GM12878 (cell line): Measurements from ENCODE around the gene TMEM232. TPM values are rescaled to one million over a fixed set of nuclear protein-coding genes. Genes with fewer than 3 reads are reported as not detected.

Experiments used
- BMI1 ChIP-seq: fragments of 450-650 bp; IDR thresholded peaks from 2 replicates; pipeline ENCODE4 v1.6.1; 2016; ENCODE audit warnings: mild to moderate bottlenecking, moderate library complexity, borderline replicate concordance
- CBX3 ChIP-seq: fragments of 200-600 bp; sonication (generic); IDR thresholded peaks from 2 replicates; pipeline ENCODE4 v1.6.1; 2016; ENCODE audit warnings: low read depth, borderline replicate concordance
- CHD4 ChIP-seq: fragments of 200-600 bp; sonication (generic); IDR thresholded peaks from 2 replicates; pipeline ENCODE4 v1.6.1; 2016; ENCODE audit warnings: mild to moderate bottlenecking
- DPF2 ChIP-seq: fragments of 450-650 bp; IDR thresholded peaks from 2 replicates; pipeline ENCODE4 v1.6.1; 2017; ENCODE audit warnings: mild to moderate bottlenecking
- EED ChIP-seq: sonication (generic); IDR thresholded peaks from 2 replicates; pipeline ENCODE4 v1.6.1; 2016; ENCODE audit warnings: antibody characterized with exemption, low read depth
- EP300 ChIP-seq, 2 experiments: fragments of 150-350 bp in 1 of 2; IDR thresholded peaks; 2 replicates each; pipeline ENCODE4 v1.6.1; 2011 to 2012; ENCODE audit warnings: low read depth in 2 of 2, low read length in 2 of 2, borderline replicate concordance in 1 of 2, improper control_type of control experiment in 1 of 2, inconsistent platforms in 1 of 2; ENCODE audit not compliant: control insufficient read depth in 1 of 2
- ESRRA ChIP-seq: IDR thresholded peaks from 2 replicates; pipeline ENCODE4 v1.6.1; 2012; ENCODE audit warnings: mild to moderate bottlenecking, low read length, improper control_type of control experiment
- EZH2 ChIP-seq: IDR thresholded peaks from 2 replicates; pipeline ENCODE4 v1.6.1; 2012; ENCODE audit warnings: low read depth, mild to moderate bottlenecking, control low read depth, inconsistent platforms, low read length, borderline replicate concordance; ENCODE audit not compliant: control insufficient read depth
- KAT2A ChIP-seq: conservative IDR thresholded peaks from 2 replicates; pipeline ENCODE4 v1.6.1; 2011; ENCODE audit warnings: low read depth, low read length; ENCODE audit not compliant: control insufficient read depth
- KLF5 ChIP-seq: fragments of 450-650 bp; IDR thresholded peaks from 2 replicates; pipeline ENCODE4 v1.6.1; 2014; ENCODE audit warnings: mild to moderate bottlenecking; ENCODE audit not compliant: partially characterized antibody
- MEF2A ChIP-seq: IDR thresholded peaks from 2 replicates; pipeline ENCODE4 v1.6.1; 2011; ENCODE audit warnings: low read depth, mild to moderate bottlenecking, low read length, moderate library complexity; ENCODE audit not compliant: insufficient read depth
- MTA3 ChIP-seq: IDR thresholded peaks from 2 replicates; pipeline ENCODE4 v1.6.1; 2012; ENCODE audit warnings: low read length, inconsistent platforms, borderline replicate concordance
- NBN ChIP-seq: fragments of 450-650 bp; IDR thresholded peaks from 2 replicates; pipeline ENCODE4 v1.6.1; 2016
- NRF1 ChIP-seq: conservative IDR thresholded peaks from 2 replicates; pipeline ENCODE4 v1.6.1; 2011; ENCODE audit warnings: mild to moderate bottlenecking, low read depth, low read length, improper control_type of control experiment
- POLR2AphosphoS5 ChIP-seq: IDR thresholded peaks from 2 replicates; pipeline ENCODE4 v1.6.1; 2011; ENCODE audit warnings: mild to moderate bottlenecking, low read length, inconsistent platforms
- POU2F2 ChIP-seq: IDR thresholded peaks from 3 replicates; pipeline ENCODE4 v1.6.1; 2011; ENCODE audit warnings: low read depth, mild to moderate bottlenecking, low read length, borderline replicate concordance
- RBBP5 ChIP-seq: fragments of 200-600 bp; sonication (generic); conservative IDR thresholded peaks from 2 replicates; pipeline ENCODE4 v1.6.1; 2016
- RELA ChIP-seq: fragments of 450-650 bp; IDR thresholded peaks from 2 replicates; pipeline ENCODE4 v1.8.0; 2014; ENCODE audit warnings: borderline replicate concordance; ENCODE audit not compliant: partially characterized antibody
- SIN3A ChIP-seq: IDR thresholded peaks from 2 replicates; pipeline ENCODE4 v1.6.1; 2012; ENCODE audit warnings: low read depth, low read length, improper control_type of control experiment
- SIX5 ChIP-seq: IDR thresholded peaks from 2 replicates; pipeline ENCODE4 v1.6.1; 2011; ENCODE audit warnings: mild to moderate bottlenecking, low read depth, low read length, moderate library complexity; ENCODE audit not compliant: severe bottlenecking
- SPI1 ChIP-seq: IDR thresholded peaks from 2 replicates; pipeline ENCODE4 v1.6.1; 2011; ENCODE audit warnings: low read depth, mild to moderate bottlenecking, low read length, moderate library complexity, borderline replicate concordance; ENCODE audit not compliant: insufficient read depth
- ZBED1 ChIP-seq: IDR thresholded peaks from 2 replicates; pipeline ENCODE4 v1.6.1; 2016; ENCODE audit warnings: borderline replicate concordance
- polyA plus RNA-seq, 11 experiments: library from polyadenylated mRNA; depleted of rRNA in 4 of 11; unstranded in 6 of 11; stranded (reverse) in 5 of 11; fragments of >200 nt; fragmentation: Nextera tagmentation in 4 of 11; fragmentation: Illumina TruSeq in 1 of 11; extraction: Ambion mirVana in 4 of 11; extraction: Trizol in 1 of 11; gene quantifications; 1 replicate in 1 of 11; 2 replicates in 10 of 11; pipeline versions ENCODE4 v1.2.1 to v1.2.3, GENCODE V29; 2011 to 2016; ENCODE audit warnings: inconsistent platforms in 2 of 11, missing spikeins in 2 of 11, low read depth in 1 of 11
- total RNA-seq, 4 experiments: library from RNA; depleted of rRNA in 3 of 4; stranded (reverse); fragments of >200 nt in 3 of 4; fragmentation: Illumina TruSeq in 1 of 4; extraction: Trizol in 1 of 4; gene quantifications; 2 replicates each; pipeline versions ENCODE4 v1.2.1 to v1.2.3, GENCODE V29; 2013 to 2021
- TF ChIP-seq, protein P1 (sequence below): IDR thresholded peaks from 2 replicates; pipeline ENCODE4 v1.6.1; 2011; ENCODE audit warnings: mild to moderate bottlenecking, low read depth, low read length, moderate library complexity; ENCODE audit not compliant: insufficient replicate concordance
- TF ChIP-seq, protein P2 (sequence below): fragments of 450-650 bp; IDR thresholded peaks from 2 replicates; pipeline ENCODE4 v1.6.1; 2018; ENCODE audit warnings: borderline replicate concordance, mild to moderate bottlenecking; ENCODE audit not compliant: partially characterized antibody
- TF ChIP-seq, protein P3 (sequence below): IDR thresholded peaks from 2 replicates; pipeline ENCODE4 v1.6.1; 2012; ENCODE audit warnings: low read depth, low read length, improper control_type of control experiment
- TF ChIP-seq, protein P4 (sequence below): IDR thresholded peaks from 2 replicates; pipeline ENCODE4 v1.6.1; 2011; ENCODE audit warnings: low read depth, mild to moderate bottlenecking, low read length, moderate library complexity, borderline replicate concordance; ENCODE audit errors: extremely low read depth

TMEM232 gene
- total and polyA plus RNA-seq, 10 of the 15 experiments (the other 5 are each of a cell fraction or from before 2014, with no cell fraction given), result 0.29 to 1.3 (median 0.91) TPM

DNA sequence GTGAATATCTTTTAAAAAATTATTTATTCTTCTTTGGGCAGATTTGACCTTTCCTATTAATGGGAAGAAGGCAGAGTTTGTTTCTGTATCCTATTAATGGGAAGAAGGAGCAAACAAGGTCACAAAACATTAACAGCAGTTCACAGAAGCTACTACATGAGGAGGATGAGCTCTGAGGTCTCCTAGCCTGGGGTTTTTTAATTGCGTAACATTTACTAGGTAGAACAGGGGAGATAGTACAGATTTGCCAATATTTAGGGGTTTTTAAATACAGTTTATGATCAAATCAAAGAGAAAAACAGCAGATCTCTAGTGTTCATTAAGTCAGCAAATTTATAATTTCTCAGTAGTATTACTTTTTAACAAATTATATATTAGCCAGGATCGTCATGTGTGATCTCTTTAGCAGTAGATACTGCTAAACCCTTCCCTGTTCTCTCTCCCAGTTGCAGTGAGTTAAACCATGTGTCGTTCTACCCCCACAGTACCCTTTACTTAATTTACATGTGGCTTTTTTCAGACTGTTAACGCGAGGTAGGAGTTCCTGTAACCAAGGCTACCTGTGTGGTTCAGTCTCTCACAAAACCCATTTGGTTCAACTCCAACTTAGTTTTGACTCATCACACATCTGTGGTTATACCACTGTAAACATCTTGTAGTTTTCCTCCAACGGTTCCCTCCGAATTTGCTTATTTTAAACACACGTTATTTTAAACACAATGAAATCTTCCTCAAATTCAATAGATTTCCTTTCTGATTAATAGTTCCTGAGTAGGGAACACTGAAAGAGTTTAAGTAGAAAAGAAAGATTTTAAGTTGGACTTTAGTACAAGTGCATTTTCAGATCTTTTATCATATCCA is 25.7 kb upstream of the TMEM232 start (continued):
- TF ChIP-seq MTA3, result peak; percentile 68; the same call in 1 of the 2 replicates
- peak; percentile 88 for TF ChIP-seq MEF2A
- no peak for TF ChIP-seq ESRRA
- peak; percentile 67; the same call in 1 of the 2 replicates for TF ChIP-seq POLR2AphosphoS5
- no peak for TF ChIP-seq CBX3
- TF ChIP-seq SIX5, result no peak
- no peak for TF ChIP-seq SIN3A
- peak; percentile 80 for TF ChIP-seq ZBED1
- TF ChIP-seq KAT2A, result no peak
- no peak for TF ChIP-seq RBBP5
- TF ChIP-seq NRF1, result no peak
- TF ChIP-seq BMI1, result peak; percentile 94
- TF ChIP-seq, protein P1, sequence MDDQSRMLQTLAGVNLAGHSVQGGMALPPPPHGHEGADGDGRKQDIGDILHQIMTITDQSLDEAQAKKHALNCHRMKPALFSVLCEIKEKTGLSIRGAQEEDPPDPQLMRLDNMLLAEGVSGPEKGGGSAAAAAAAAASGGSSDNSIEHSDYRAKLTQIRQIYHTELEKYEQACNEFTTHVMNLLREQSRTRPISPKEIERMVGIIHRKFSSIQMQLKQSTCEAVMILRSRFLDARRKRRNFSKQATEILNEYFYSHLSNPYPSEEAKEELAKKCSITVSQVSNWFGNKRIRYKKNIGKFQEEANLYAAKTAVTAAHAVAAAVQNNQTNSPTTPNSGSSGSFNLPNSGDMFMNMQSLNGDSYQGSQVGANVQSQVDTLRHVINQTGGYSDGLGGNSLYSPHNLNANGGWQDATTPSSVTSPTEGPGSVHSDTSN, result no peak
- peak; percentile 76 for TF ChIP-seq EED
- peak; percentile 49 for TF ChIP-seq KLF5
- peak; percentile 93 for TF ChIP-seq DPF2
- TF ChIP-seq, protein P2, sequence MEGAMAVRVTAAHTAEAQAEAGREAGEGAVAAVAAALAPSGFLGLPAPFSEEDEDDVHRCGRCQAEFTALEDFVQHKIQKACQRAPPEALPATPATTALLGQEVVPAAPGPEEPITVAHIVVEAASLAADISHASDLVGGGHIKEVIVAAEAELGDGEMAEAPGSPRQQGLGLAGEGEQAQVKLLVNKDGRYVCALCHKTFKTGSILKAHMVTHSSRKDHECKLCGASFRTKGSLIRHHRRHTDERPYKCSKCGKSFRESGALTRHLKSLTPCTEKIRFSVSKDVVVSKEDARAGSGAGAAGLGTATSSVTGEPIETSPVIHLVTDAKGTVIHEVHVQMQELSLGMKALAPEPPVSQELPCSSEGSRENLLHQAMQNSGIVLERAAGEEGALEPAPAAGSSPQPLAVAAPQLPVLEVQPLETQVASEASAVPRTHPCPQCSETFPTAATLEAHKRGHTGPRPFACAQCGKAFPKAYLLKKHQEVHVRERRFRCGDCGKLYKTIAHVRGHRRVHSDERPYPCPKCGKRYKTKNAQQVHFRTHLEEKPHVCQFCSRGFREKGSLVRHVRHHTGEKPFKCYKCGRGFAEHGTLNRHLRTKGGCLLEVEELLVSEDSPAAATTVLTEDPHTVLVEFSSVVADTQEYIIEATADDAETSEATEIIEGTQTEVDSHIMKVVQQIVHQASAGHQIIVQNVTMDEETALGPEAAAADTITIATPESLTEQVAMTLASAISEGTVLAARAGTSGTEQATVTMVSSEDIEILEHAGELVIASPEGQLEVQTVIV, result no peak
- no peak for TF ChIP-seq SPI1
- no peak for TF ChIP-seq CHD4
- TF ChIP-seq, protein P3, sequence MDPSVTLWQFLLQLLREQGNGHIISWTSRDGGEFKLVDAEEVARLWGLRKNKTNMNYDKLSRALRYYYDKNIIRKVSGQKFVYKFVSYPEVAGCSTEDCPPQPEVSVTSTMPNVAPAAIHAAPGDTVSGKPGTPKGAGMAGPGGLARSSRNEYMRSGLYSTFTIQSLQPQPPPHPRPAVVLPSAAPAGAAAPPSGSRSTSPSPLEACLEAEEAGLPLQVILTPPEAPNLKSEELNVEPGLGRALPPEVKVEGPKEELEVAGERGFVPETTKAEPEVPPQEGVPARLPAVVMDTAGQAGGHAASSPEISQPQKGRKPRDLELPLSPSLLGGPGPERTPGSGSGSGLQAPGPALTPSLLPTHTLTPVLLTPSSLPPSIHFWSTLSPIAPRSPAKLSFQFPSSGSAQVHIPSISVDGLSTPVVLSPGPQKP, result no peak
- peak; percentile 96 for TF ChIP-seq POU2F2
- peak; percentile 94 to 99 for TF ChIP-seq EP300 (IDR thresholded peaks at IDR 0.05; ENCODE audit: borderline replicate concordance in 1 of 2, control insufficient read depth in 1 of 2, low read depth in 2 of 2, low read length in 2 of 2)
- no peak for TF ChIP-seq RELA
- TF ChIP-seq, protein P4, sequence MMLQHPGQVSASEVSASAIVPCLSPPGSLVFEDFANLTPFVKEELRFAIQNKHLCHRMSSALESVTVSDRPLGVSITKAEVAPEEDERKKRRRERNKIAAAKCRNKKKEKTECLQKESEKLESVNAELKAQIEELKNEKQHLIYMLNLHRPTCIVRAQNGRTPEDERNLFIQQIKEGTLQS, result no peak
- peak; percentile 56; the same call in 1 of the 2 replicates for TF ChIP-seq NBN
- TF ChIP-seq EZH2, result no peak
